ENCODE data around the gene MC2R.

MC2R gene

DNA sequence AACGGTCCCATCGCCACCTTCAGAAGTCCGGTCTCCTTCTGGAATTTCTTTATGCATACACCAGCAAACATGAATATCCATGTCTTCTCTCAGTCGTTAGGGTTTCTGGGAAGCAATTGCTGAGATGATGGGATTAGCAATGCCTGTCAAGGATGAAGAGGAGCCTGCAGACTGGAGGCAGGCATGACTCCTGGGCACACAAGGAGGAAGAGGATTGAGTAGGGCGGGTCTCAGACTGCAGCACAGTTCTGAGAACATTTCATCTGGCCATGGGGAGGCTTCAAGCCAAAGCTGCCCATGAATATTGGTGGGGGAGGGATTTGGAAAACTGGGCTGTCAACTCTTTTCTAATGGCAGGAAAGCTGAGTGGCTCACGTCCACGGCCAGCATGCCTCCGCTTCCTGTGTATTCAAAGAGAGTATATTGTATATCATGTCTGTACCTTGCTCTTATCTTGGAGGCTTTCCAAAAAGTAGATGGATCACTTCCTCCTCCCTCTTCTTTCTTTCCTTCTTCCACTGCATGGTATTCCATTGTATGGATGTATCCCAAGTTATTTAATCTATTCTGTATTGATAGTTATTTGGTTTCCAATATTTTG lies 24.5 kb downstream of the MC2R start:
- no peak for DNase-seq (ENCODE audit: extremely low read depth, low read depth)
- TF ChIP-seq, protein P1, sequence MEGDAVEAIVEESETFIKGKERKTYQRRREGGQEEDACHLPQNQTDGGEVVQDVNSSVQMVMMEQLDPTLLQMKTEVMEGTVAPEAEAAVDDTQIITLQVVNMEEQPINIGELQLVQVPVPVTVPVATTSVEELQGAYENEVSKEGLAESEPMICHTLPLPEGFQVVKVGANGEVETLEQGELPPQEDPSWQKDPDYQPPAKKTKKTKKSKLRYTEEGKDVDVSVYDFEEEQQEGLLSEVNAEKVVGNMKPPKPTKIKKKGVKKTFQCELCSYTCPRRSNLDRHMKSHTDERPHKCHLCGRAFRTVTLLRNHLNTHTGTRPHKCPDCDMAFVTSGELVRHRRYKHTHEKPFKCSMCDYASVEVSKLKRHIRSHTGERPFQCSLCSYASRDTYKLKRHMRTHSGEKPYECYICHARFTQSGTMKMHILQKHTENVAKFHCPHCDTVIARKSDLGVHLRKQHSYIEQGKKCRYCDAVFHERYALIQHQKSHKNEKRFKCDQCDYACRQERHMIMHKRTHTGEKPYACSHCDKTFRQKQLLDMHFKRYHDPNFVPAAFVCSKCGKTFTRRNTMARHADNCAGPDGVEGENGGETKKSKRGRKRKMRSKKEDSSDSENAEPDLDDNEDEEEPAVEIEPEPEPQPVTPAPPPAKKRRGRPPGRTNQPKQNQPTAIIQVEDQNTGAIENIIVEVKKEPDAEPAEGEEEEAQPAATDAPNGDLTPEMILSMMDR (IDR thresholded peaks at IDR 0.05; ENCODE audit: low read depth, low read length, missing control alignments): no peak
- H3K4me3 ChIP-seq (replicated peaks; ENCODE audit: low read depth, low read length): no peak overlapping the region

DNA sequence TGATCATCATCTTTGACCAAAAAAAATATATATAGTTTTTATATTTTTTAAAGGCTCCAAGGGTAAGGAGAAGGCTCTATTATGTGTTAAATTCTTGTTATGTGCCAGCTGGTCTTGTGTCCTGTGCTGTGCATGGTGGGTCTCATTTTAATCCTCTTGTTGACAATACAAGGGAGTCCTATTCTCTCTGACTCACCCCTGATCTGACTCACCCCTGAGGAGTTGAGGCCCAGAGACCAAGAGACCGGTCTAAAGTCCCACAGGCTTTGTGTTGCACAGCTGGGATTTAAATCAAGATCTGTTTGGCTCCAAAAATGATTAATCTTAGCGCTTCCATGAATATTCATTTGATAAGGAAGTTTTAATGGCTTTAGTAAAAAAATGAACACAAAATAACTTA lies 25.7 kb downstream of the MC2R start:
- DNase-seq (ENCODE audit: extremely low read depth, low read depth): no peak
- TF ChIP-seq, protein P1 (IDR thresholded peaks at IDR 0.05; ENCODE audit: low read depth, low read length, missing control alignments): no peak
- H3K4me3 ChIP-seq (replicated peaks; ENCODE audit: low read depth, low read length): no peak overlapping the region

DNA sequence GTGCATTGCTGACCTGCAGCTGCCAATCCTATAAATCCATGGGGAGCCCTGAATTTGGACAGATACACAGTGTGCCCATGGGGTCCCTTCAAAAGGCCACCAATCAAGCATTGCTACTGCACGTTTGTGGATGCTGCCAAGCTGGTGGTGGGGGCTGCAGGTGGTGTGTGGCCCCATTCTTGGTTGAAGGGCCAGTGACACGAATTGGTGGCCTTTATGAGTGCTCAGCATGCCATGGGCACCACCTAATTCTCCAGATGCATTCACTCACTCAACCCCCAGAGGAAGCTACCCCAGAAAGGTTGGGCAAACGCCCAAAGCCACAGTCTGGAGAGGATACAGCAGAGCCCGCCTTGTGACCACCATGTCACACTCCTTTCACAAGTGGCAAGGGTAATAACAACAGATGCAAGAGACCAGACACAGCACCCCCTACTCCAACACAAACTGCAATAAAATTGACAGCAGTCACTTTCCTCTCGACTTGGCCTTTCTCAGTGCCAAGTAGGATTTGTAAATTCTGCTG lies 27.1 kb downstream of the MC2R start:
- H3K4me3 ChIP-seq (replicated peaks; ENCODE audit: low read depth, low read length): no peak overlapping the region
- DNase-seq (ENCODE audit: extremely low read depth, low read depth): no peak
- TF ChIP-seq, protein P1 (IDR thresholded peaks at IDR 0.05; ENCODE audit: low read depth, low read length, missing control alignments): no peak

DNA sequence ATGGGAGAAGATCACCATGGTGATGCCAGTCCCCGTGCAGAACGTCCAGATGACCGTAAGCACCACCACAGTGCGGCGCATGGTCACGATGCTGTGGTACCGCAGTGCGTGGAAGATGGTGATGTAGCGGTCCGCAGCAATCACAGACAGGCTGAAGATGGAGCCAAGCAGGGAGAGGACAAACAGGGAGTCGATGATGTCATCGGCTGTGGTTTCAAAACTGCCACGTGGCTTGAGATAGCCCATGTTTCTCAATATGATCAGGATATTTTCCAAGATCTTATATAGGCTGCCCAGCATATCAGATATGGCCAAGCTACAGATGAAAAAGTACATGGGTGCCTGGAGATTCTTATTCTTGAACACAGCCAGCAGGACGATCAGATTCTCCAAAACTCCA lies 30.3 kb downstream of the MC2R start:
- TF ChIP-seq, protein P1 (IDR thresholded peaks at IDR 0.05; ENCODE audit: low read depth, low read length, missing control alignments): no peak
- no peak for DNase-seq (ENCODE audit: extremely low read depth, low read depth)
- no peak overlapping the region for H3K4me3 ChIP-seq (replicated peaks; ENCODE audit: low read depth, low read length)

DNA sequence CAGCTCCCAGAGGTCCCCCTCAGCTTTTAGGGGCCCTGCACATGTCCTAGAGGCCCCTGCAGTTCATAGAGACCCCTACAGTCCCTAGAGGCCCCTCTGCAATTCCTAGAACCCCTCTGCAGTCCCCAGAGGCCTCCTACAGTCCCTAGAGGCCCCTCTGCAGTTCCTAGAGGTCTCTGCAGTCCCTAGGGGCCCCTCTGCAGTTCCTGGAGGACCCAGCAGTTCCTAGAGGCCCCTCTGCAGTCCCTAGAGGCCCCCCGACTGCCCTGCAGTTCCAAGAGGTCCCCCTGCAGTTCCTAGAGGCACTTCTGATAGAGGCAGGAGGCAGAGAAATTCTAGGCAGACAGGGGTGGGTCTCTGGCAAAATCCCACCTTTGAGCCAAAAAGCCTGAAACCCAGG lies 35.4 kb downstream of the MC2R start:
- TF ChIP-seq, protein P1 (IDR thresholded peaks at IDR 0.05; ENCODE audit: low read depth, low read length, missing control alignments): no peak
- no peak for DNase-seq (ENCODE audit: extremely low read depth, low read depth)
- H3K4me3 ChIP-seq (replicated peaks; ENCODE audit: low read depth, low read length): no peak overlapping the region

DNA sequence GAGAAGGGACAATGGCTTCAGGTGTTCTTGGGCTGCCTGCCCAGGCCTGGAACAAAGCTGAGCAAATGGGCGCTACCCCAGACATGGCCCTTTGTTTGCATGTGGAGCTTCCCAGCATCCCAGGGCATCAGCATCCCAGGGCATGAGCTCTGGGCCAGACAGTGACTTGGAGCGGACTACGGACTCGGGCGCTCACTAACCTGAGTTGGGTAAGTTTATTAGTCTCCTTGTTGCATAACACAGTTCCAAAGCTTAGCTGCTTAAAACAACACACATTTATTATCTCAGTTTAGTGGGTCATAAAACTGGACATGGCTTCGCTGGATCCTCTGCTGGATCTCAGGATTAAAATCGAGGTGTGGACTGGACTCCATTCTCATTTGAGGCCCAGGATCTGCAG lies 35.8 kb downstream of the MC2R start:
- DNase-seq (ENCODE audit: extremely low read depth, low read depth): no peak
- no peak overlapping the region for H3K4me3 ChIP-seq (replicated peaks; ENCODE audit: low read depth, low read length)
- TF ChIP-seq, protein P1 (IDR thresholded peaks at IDR 0.05; ENCODE audit: low read depth, low read length, missing control alignments): no peak

DNA sequence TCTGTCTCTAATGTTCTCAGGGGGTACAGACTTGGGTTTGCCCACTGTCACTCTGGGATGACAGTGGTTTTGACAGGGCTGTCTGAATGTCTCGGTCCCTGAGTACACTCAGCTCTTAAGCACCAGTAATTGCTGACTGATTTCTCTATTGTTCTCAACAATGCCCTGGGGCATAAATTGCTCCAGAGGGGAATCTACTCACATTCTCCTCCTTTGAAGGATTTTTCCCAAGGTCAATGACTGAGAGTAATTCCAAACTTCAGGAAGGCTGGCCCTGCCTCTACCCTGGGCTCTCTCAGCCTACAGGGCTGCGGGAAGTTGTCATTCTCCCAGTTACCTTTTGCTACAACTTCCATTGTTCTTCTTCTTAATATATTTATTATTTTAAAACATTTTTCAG lies 36.5 kb downstream of the MC2R start:
- no peak overlapping the region for H3K4me3 ChIP-seq (replicated peaks; ENCODE audit: low read depth, low read length)
- TF ChIP-seq, protein P1 (IDR thresholded peaks at IDR 0.05; ENCODE audit: low read depth, low read length, missing control alignments): no peak
- no peak for DNase-seq (ENCODE audit: extremely low read depth, low read depth)
